Measurements from ENCODE around the gene SLC46A2.

- TF ChIP-seq, protein P1, sequence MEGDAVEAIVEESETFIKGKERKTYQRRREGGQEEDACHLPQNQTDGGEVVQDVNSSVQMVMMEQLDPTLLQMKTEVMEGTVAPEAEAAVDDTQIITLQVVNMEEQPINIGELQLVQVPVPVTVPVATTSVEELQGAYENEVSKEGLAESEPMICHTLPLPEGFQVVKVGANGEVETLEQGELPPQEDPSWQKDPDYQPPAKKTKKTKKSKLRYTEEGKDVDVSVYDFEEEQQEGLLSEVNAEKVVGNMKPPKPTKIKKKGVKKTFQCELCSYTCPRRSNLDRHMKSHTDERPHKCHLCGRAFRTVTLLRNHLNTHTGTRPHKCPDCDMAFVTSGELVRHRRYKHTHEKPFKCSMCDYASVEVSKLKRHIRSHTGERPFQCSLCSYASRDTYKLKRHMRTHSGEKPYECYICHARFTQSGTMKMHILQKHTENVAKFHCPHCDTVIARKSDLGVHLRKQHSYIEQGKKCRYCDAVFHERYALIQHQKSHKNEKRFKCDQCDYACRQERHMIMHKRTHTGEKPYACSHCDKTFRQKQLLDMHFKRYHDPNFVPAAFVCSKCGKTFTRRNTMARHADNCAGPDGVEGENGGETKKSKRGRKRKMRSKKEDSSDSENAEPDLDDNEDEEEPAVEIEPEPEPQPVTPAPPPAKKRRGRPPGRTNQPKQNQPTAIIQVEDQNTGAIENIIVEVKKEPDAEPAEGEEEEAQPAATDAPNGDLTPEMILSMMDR (IDR thresholded peaks at IDR 0.05 in 2 of 3, conservative IDR thresholded peaks at IDR 0.05 in 1 of 3; ENCODE audit: borderline replicate concordance in 1 of 3, insufficient read depth in 1 of 3, low read depth in 2 of 3, low read length in 2 of 3), result no peak
- TF ChIP-seq ATF3 (IDR thresholded peaks at IDR 0.05), result no peak
- no peak for TF ChIP-seq ZNF274 (IDR thresholded peaks at IDR 0.05; ENCODE audit: low read depth, low read length)
- no peak for TF ChIP-seq EZH2phosphoT487 (IDR thresholded peaks at IDR 0.05; ENCODE audit: borderline replicate concordance)
- no peak for TF ChIP-seq TCF7L2 (IDR thresholded peaks at IDR 0.05; ENCODE audit: borderline replicate concordance, extremely low read depth, insufficient read depth, insufficient read length)
- no peak for TF ChIP-seq SIN3A (IDR thresholded peaks at IDR 0.05; ENCODE audit: low read depth)
Measured at GRCh38 chr9:112864982-112865381, 25.7 kb downstream of the SLC46A2 start.

All from HCT116 (cell line).